HepG2 (cell line): ENCODE data around the gene GNAL. TPM values are rescaled to one million over a fixed set of nuclear protein-coding genes. Genes with fewer than 3 reads are reported as not detected.
A peak's percentile ranks its signal among the peaks of the same experiment; 100 is the strongest.

Source experiments
- ATAC-seq: fragments of 200-7000 bp; cut with Tn5 transposase; 3 replicates; pipeline ENCODE4 v1.9.1; 2020; ENCODE audit warnings: mild to moderate bottlenecking, moderate library complexity
- BruUV-seq: library from RNA; stranded (reverse); fragments of 400-500 nt; replicated peaks from 2 replicates; lab custom pipeline; 2021; lab: Mats Ljungman, UMichigan
- CTCF ChIA-PET: fragments of 300-600 bp; formaldehyde crosslinking; extraction: SDS; loops from one replicate; lab custom pipeline; 2021; ENCODE audit warnings: low total read pairs, inconsistent platforms, low intra/inter-chr PET ratio; lab: Yijun Ruan, JAX
- POLR2A ChIA-PET: fragments of 350-600 bp; sonication (Branson Sonifier 250); formaldehyde crosslinking; loops from one replicate; lab custom pipeline; 2020; ENCODE audit warnings: antibody characterized with exemption, inconsistent platforms; lab: Yijun Ruan, JAX
- DNase-seq: peaks from one replicate; pipeline ENCODE4 v3.0.0-alpha.2; 2015; ENCODE audit warnings: low spot score
- FAIRE-seq: peaks from 3 replicates; lab custom pipeline; 2011; peaks lifted over from hg19 to GRCh38; lab: Jason Lieb, UNC
- H2AFZ ChIP-seq: one replicate; pipeline ENCODE4 v1.6.1; 2011; ENCODE audit warnings: low read length, inconsistent platforms
- H3K27ac ChIP-seq: fragments of 300-600 bp; 3 replicates; pipeline ENCODE4 v1.8.0; 2011; ENCODE audit warnings: mixed run types, mild to moderate bottlenecking, mixed read lengths, low read length, inconsistent platforms; ENCODE audit not compliant: insufficient read depth; ENCODE audit errors: extremely low read length
- H3K27me3 ChIP-seq, 2 experiments: fragments of 200-600 bp in 1 of 2; 2 replicates in 1 of 2; 3 replicates in 1 of 2; pipeline versions ENCODE4 v1.6.0 to v1.8.0; 2011; ENCODE audit warnings: low read length in 2 of 2, mild to moderate bottlenecking in 2 of 2, moderate library complexity in 2 of 2, inconsistent platforms in 1 of 2; ENCODE audit not compliant: insufficient read depth in 2 of 2, control insufficient read depth in 1 of 2
- H3K36me3 ChIP-seq, 2 experiments: fragments of 200-600 bp in 1 of 2; replicated peaks in 1 of 2; 2 replicates in 1 of 2; 3 replicates in 1 of 2; pipeline versions ENCODE4 v1.5.1 to v1.8.0; 2011; ENCODE audit warnings: low read length in 2 of 2, inconsistent platforms in 1 of 2; ENCODE audit not compliant: insufficient read depth in 2 of 2, control insufficient read depth in 1 of 2
- H3K4me1 ChIP-seq: 2 replicates; pipeline ENCODE4 v1.5.1; 2012; ENCODE audit warnings: low read length, inconsistent platforms; ENCODE audit not compliant: insufficient read depth
- H3K4me2 ChIP-seq: 2 replicates; pipeline ENCODE4 v1.6.0; 2011; ENCODE audit warnings: low read depth, low read length, inconsistent platforms
- H3K4me3 ChIP-seq, 3 experiments: fragments of 200-600 bp in 1 of 3; sonication (generic), shearing (Covaris generic) in 1 of 3; replicated peaks in 1 of 3; 2 replicates each; pipeline ENCODE4 v1.5.1; 2011 to 2016; ENCODE audit warnings: low read length in 3 of 3, inconsistent platforms in 2 of 3, low read depth in 2 of 3, mild to moderate bottlenecking in 2 of 3, control low read depth in 1 of 3, mixed read lengths in 1 of 3; ENCODE audit not compliant: insufficient read depth in 1 of 3
- H3K79me2 ChIP-seq: one replicate; pipeline ENCODE4 v1.6.1; 2011; ENCODE audit warnings: low read length, inconsistent platforms; ENCODE audit not compliant: insufficient read depth
- H3K9ac ChIP-seq: 2 replicates; pipeline ENCODE4 v1.6.0; 2011; ENCODE audit warnings: mild to moderate bottlenecking, low read depth, low read length, inconsistent platforms; ENCODE audit not compliant: insufficient read depth
- H3K9me3 ChIP-seq: 2 replicates; pipeline ENCODE4 v1.5.1; 2012; ENCODE audit warnings: mild to moderate bottlenecking, low read length
- H4K20me1 ChIP-seq: 2 replicates; pipeline ENCODE4 v1.6.0; 2011; ENCODE audit warnings: inconsistent platforms, mild to moderate bottlenecking, low read length, moderate library complexity; ENCODE audit not compliant: insufficient read depth
- HDAC6 ChIP-seq: fragments of 200-600 bp; sonication (generic); IDR thresholded peaks from 2 replicates; pipeline ENCODE4 v1.7.0; 2017; ENCODE audit warnings: mild to moderate bottlenecking, antibody characterized with exemption, low read length, low read depth
- IKZF5 ChIP-seq: IDR thresholded peaks from 2 replicates; pipeline ENCODE4 v1.6.1; 2018; ENCODE audit warnings: missing genetic modification reagents, mild to moderate bottlenecking, missing compliant biosample characterization
- KDM5B ChIP-seq: sonication (generic); formaldehyde crosslinking; IDR thresholded peaks from 2 replicates; pipeline ENCODE4 v1.4.0; 2020; ENCODE audit warnings: missing genetic modification reagents, mild to moderate bottlenecking, borderline replicate concordance
- NCOA5 ChIP-seq: sonication (generic); formaldehyde crosslinking; IDR thresholded peaks from 2 replicates; pipeline ENCODE4 v1.4.0; 2020; ENCODE audit warnings: missing genetic modification reagents
- NCOR1 ChIP-seq: fragments of 200-600 bp; sonication (generic); IDR thresholded peaks from 2 replicates; pipeline ENCODE4 v1.7.0; 2017; ENCODE audit warnings: antibody characterized with exemption, low read length, borderline replicate concordance
- PTBP1 ChIP-seq: fragments of 200-400 bp; formaldehyde crosslinking; IDR thresholded peaks from 2 replicates; pipeline ENCODE4 v1.6.1; 2018; ENCODE audit warnings: low read length, low read depth; ENCODE audit not compliant: poor library complexity, severe bottlenecking
- RARG ChIP-seq: sonication (generic); formaldehyde crosslinking; IDR thresholded peaks from 2 replicates; pipeline ENCODE4 v1.4.0; 2020; ENCODE audit warnings: low read depth, mild to moderate bottlenecking, missing genetic modification reagents
- SALL2 ChIP-seq: sonication (generic); formaldehyde crosslinking; IDR thresholded peaks from 2 replicates; pipeline ENCODE4 v1.8.1; 2023; ENCODE audit warnings: mild to moderate bottlenecking, missing genetic modification reagents, inconsistent platforms
- SUZ12 ChIP-seq: fragments of 150-350 bp; IDR thresholded peaks from 2 replicates; pipeline ENCODE4 v1.6.1; 2014; ENCODE audit warnings: low read depth, low read length
- U2AF2 ChIP-seq: fragments of 200-400 bp; formaldehyde crosslinking; IDR thresholded peaks from 2 replicates; pipeline ENCODE4 v1.6.1; 2017; ENCODE audit warnings: low read depth, mild to moderate bottlenecking, low read length
- ZNF18 ChIP-seq: sonication (generic); formaldehyde crosslinking; IDR thresholded peaks from 2 replicates; pipeline ENCODE4 v1.8.0; 2022; ENCODE audit warnings: mild to moderate bottlenecking, missing genetic modification reagents; ENCODE audit not compliant: insufficient replicate concordance
- ZNF414 ChIP-seq: sonication (generic); formaldehyde crosslinking; IDR thresholded peaks from 2 replicates; pipeline ENCODE4 v1.5.0; 2020; ENCODE audit warnings: missing genetic modification reagents
- ZNF558 ChIP-seq: sonication (generic); formaldehyde crosslinking; IDR thresholded peaks from 2 replicates; pipeline ENCODE4 v1.9.0; 2022; ENCODE audit warnings: mild to moderate bottlenecking, missing genetic modification reagents, borderline replicate concordance
- ZNF605 ChIP-seq: sonication (generic); formaldehyde crosslinking; IDR thresholded peaks from 2 replicates; pipeline ENCODE4 v1.8.0; 2022; ENCODE audit warnings: mild to moderate bottlenecking, missing genetic modification reagents
- ZNF687 ChIP-seq: sonication (generic); formaldehyde crosslinking; IDR thresholded peaks from 2 replicates; pipeline ENCODE4 v1.5.1; 2020; ENCODE audit warnings: mild to moderate bottlenecking, missing genetic modification reagents, moderate library complexity
- ZNF841 ChIP-seq: sonication (generic); formaldehyde crosslinking; IDR thresholded peaks from 2 replicates; pipeline ENCODE4 v1.8.1; 2023; ENCODE audit warnings: missing genetic modification reagents, borderline replicate concordance
- ZSCAN22 ChIP-seq: sonication (generic); formaldehyde crosslinking; IDR thresholded peaks from 2 replicates; pipeline ENCODE4 v1.4.0; 2020; ENCODE audit warnings: mild to moderate bottlenecking, missing genetic modification reagents
- WGBS: methylation state at CpG from one replicate; pipeline ENCODE4 v1.1.6; 2017; ENCODE audit warnings: low lambda C conversion rate; 5-methylcytosine and 5-hydroxymethylcytosine counted together
- in situ Hi-C: cut with HindIII; loops from 2 replicates; pipeline ENCODE4 v1.10.0; 2017; ENCODE audit warnings: low pct_unique_long_range_greater_than_20kb; ENCODE audit not compliant: extremely low pct_ligation_motif_present
- intact Hi-C: fragments of 100-400 bp; cut with micrococcal nuclease; formaldehyde crosslinking; loops from one replicate; pipeline ENCODE4 v1.10.0; 2022; ENCODE audit not compliant: unreplicated experiment
- polyA plus RNA-seq, 8 experiments: library from polyadenylated mRNA; depleted of rRNA in 3 of 8; stranded (reverse) in 7 of 8; unstranded in 1 of 8; fragments of >200 nt; fragmentation: Illumina TruSeq in 4 of 8; extraction: Trizol in 4 of 8; gene quantifications; 2 replicates each; pipeline versions ENCODE4 v1.2.1 to v1.2.3, GENCODE V29; 2011 to 2016; ENCODE audit warnings: low read depth in 4 of 8, missing spikeins in 1 of 8, mixed read lengths in 1 of 8; ENCODE audit not compliant: insufficient read depth in 1 of 8
- total RNA-seq, 5 experiments: library from RNA; depleted of rRNA; stranded (reverse); fragments of >200 nt; fragmentation: Illumina TruSeq; extraction: Trizol; gene quantifications; 2 replicates each; pipeline ENCODE4 v1.2.3, GENCODE V29; 2016; ENCODE audit warnings: low read depth in 1 of 5

GNAL gene
- total and polyA plus RNA-seq, 2 of the 13 experiments (the other 11 are each of a cell fraction or from before 2014, with no cell fraction given): 0.87 to 1.4 TPM

GRCh38 chr18:11850821-11851145 is 161.7 kb downstream of the GNAL start:
- H3K4me2 ChIP-seq: peak overlapping the region; percentile 96
- BruUV-seq: TSS peak; percentile 93
- peaks cover 27% of the 10 kb centered on the region for H3K79me2 ChIP-seq
- H4K20me1 ChIP-seq: no peaks in the 10 kb centered on the region
- TF ChIP-seq U2AF2 (no peak), IKZF5 (no peak), NCOR1 (no peak), PTBP1 (no peak), ZNF841 (CRISPR knock-in tag) (no peak), HDAC6 (no peak), KDM5B (CRISPR knock-in tag) (no peak), ZNF558 (CRISPR knock-in tag) (0 out of 2 replicates have a peak, but pooled peaks have one; percentile 61), SALL2 (CRISPR knock-in tag) (no peak), ZSCAN22 (CRISPR knock-in tag) (no peak), SUZ12 (no peak), ZNF605 (no peak), ZNF414 (CRISPR knock-in tag) (0 out of 2 replicates have a peak, but pooled peaks have one; percentile 15), NCOA5 (CRISPR knock-in tag) (no peak), RARG (CRISPR knock-in tag) (0 out of 2 replicates have a peak, but pooled peaks have one; percentile 1), ZNF18 (CRISPR knock-in tag) (peak; percentile 62), ZNF687 (no peak)
- intact Hi-C loops: loop anchor here (1.0 to 10.0 kb wide), 3 partner anchors 10 to 144 kb away; partner anchors contain the start of gene MPPE1
- CTCF ChIA-PET: no interaction called here
- 0% methylated on average over 10 of the region's 10 CpGs for WGBS
- H3K9me3 ChIP-seq: no peaks in the 10 kb centered on the region
- in situ Hi-C loops: no loop called here
- H3K9ac ChIP-seq: peak overlapping the region; percentile 91
- H3K4me3 ChIP-seq: peak overlapping the region; percentile 68 to 93 (median 83)
- no peak for DNase-seq
- H3K36me3 ChIP-seq: no peaks in the 10 kb centered on the region
- H3K27me3 ChIP-seq: no peaks in the 10 kb centered on the region; a peak in 2 of 5 replicates
- no peak for FAIRE-seq
- peak overlapping the region; percentile 76 for H3K27ac ChIP-seq
- POLR2A ChIA-PET: interaction anchor here (1.0 to 2.4 kb wide), 3 partner anchors 10 to 144 kb away, joined by 3 to 16 read pairs (median 6); no protein-coding TSS in a partner anchor
- peak; percentile 13 for ATAC-seq
- peaks cover 44% of the 10 kb centered on the region for H3K4me1 ChIP-seq
- H2AFZ ChIP-seq: no peak overlapping the region
